H1 (cell line): Measurements from ENCODE around the gene SURF1. TPM values are rescaled to one million over a fixed set of nuclear protein-coding genes. Genes with fewer than 3 reads are reported as not detected.

ENCODE experiments used
- CTCF ChIA-PET: fragments of 300-600 bp; sonication (Branson Sonifier 250); formaldehyde crosslinking; loops from one replicate; lab custom pipeline; 2021; ENCODE audit not compliant: partially characterized antibody; lab: Charles Lee
- POLR2A ChIA-PET: fragments of 300-600 bp; sonication (Branson Sonifier 250); formaldehyde crosslinking; loops from one replicate; lab custom pipeline; 2021; ENCODE audit warnings: inconsistent platforms; ENCODE audit not compliant: partially characterized antibody; lab: Charles Lee
- DNase-seq, 2 experiments: peaks; one replicate each; pipeline versions ENCODE4 v3.0.0 to v3.0.0-alpha.2; 2010 to 2022; ENCODE audit warnings: low spot score in 2 of 2, low read depth in 1 of 2, mixed read lengths in 1 of 2
- FAIRE-seq: peaks from 2 replicates; lab custom pipeline; 2011; peaks lifted over from hg19 to GRCh38; lab: Jason Lieb, UNC
- H2AFZ ChIP-seq: 2 replicates; pipeline ENCODE4 v1.8.1; 2012; ENCODE audit warnings: low read length, inconsistent platforms
- H2AK5ac ChIP-seq: 2 replicates; pipeline ENCODE4 v1.6.1; 2013; ENCODE audit warnings: low read depth, low read length
- H2BK120ac ChIP-seq: replicated peaks from 2 replicates; pipeline ENCODE3; 2013; ENCODE audit warnings: low read depth, low read length, inconsistent platforms
- H2BK12ac ChIP-seq: 2 replicates; pipeline ENCODE4 v1.6.1; 2013; ENCODE audit warnings: low read depth, low read length
- H2BK15ac ChIP-seq: 2 replicates; pipeline ENCODE4 v1.6.1; 2013; ENCODE audit warnings: low read length
- H2BK20ac ChIP-seq: 2 replicates; pipeline ENCODE4 v1.6.1; 2013; ENCODE audit warnings: low read length
- H2BK5ac ChIP-seq: 2 replicates; pipeline ENCODE4 v1.6.1; 2013; ENCODE audit warnings: low read depth, low read length
- H3K14ac ChIP-seq: 2 replicates; pipeline ENCODE4 v1.6.1; 2013; ENCODE audit warnings: inconsistent platforms; ENCODE audit not compliant: insufficient read length
- H3K18ac ChIP-seq: 2 replicates; pipeline ENCODE4 v1.6.1; 2013; ENCODE audit warnings: low read length; ENCODE audit errors: extremely low read depth
- H3K23ac ChIP-seq: 2 replicates; pipeline ENCODE4 v1.6.1; 2013; ENCODE audit warnings: inconsistent platforms; ENCODE audit not compliant: insufficient read length
- H3K23me2 ChIP-seq: 2 replicates; pipeline ENCODE4 v1.6.1; 2013; ENCODE audit warnings: low read depth, low read length
- H3K27ac ChIP-seq: 2 replicates; pipeline ENCODE4 v1.6.1; 2011; ENCODE audit warnings: low read depth, low read length, inconsistent platforms
- H3K27me3 ChIP-seq, 4 experiments: replicated peaks in 1 of 4; 1 replicate in 1 of 4; 2 replicates in 3 of 4; pipeline versions ENCODE4 v1.6.1 to v1.8.1; 2011 to 2013; ENCODE audit warnings: low read length in 3 of 4, mild to moderate bottlenecking in 3 of 4, inconsistent platforms in 2 of 4, mixed read lengths in 2 of 4, moderate library complexity in 1 of 4; ENCODE audit not compliant: control insufficient read depth in 3 of 4, insufficient read depth in 3 of 4; ENCODE audit errors: extremely low read depth in 1 of 4
- H3K36me3 ChIP-seq, 4 experiments: 2 replicates each; pipeline versions ENCODE4 v1.6.1 to v1.8.1; 2011 to 2013; ENCODE audit warnings: mild to moderate bottlenecking in 4 of 4, low read length in 3 of 4, moderate library complexity in 2 of 4, control low read depth in 1 of 4, inconsistent platforms in 1 of 4; ENCODE audit not compliant: insufficient read depth in 4 of 4, control insufficient read depth in 2 of 4
- H3K4ac ChIP-seq: replicated peaks from 2 replicates; pipeline ENCODE3; 2013; ENCODE audit warnings: low read length, low read depth, mixed read lengths, inconsistent platforms; ENCODE audit not compliant: insufficient read length
- H3K4me1 ChIP-seq, 4 experiments: replicated peaks in 1 of 4; 1 replicate in 1 of 4; 2 replicates in 3 of 4; pipeline versions ENCODE4 v1.6.1 to v1.8.1; 2011 to 2013; ENCODE audit warnings: low read length in 3 of 4, inconsistent platforms in 2 of 4, mixed read lengths in 1 of 4; ENCODE audit not compliant: insufficient read depth in 4 of 4, control insufficient read depth in 3 of 4
- H3K4me2 ChIP-seq, 2 experiments: 2 replicates each; pipeline versions ENCODE4 v1.6.1 to v1.8.1; 2011 to 2013; ENCODE audit warnings: low read depth in 2 of 2, low read length in 2 of 2, control low read depth in 1 of 2, inconsistent platforms in 1 of 2, mild to moderate bottlenecking in 1 of 2; ENCODE audit not compliant: insufficient read depth in 1 of 2
- H3K4me3 ChIP-seq, 4 experiments: fragments of 200-600, 300-600 bp in 1 of 4; sonication (generic), shearing (Covaris generic), sonication (Bioruptor Twin) in 1 of 4; 2 replicates each; pipeline versions ENCODE4 v1.5.1 to v1.8.1; 2011 to 2016; ENCODE audit warnings: low read length in 4 of 4, low read depth in 3 of 4, control low read depth in 2 of 4, inconsistent platforms in 2 of 4, mild to moderate bottlenecking in 2 of 4, mixed read lengths in 1 of 4, moderate library complexity in 1 of 4; ENCODE audit not compliant: insufficient read depth in 2 of 4; ENCODE audit errors: extremely low read depth in 1 of 4
- H3K56ac ChIP-seq: replicated peaks from 2 replicates; pipeline ENCODE3; 2013; ENCODE audit warnings: low read depth, mild to moderate bottlenecking, mixed read lengths, low read length, inconsistent platforms; ENCODE audit not compliant: insufficient read length
- H3K79me1 ChIP-seq: 2 replicates; pipeline ENCODE4 v1.6.1; 2013; ENCODE audit warnings: low read depth, low read length, control low read depth
- H3K79me2 ChIP-seq, 2 experiments: 2 replicates each; pipeline versions ENCODE4 v1.6.1 to v1.8.1; 2012 to 2013; ENCODE audit warnings: low read length in 2 of 2, mild to moderate bottlenecking in 2 of 2, inconsistent platforms in 1 of 2; ENCODE audit not compliant: insufficient read depth in 2 of 2, control insufficient read depth in 1 of 2
- H3K9ac ChIP-seq, 4 experiments: replicated peaks in 1 of 4; 1 replicate in 1 of 4; 2 replicates in 3 of 4; pipeline versions ENCODE4 v1.6.1 to v1.8.1; 2011 to 2013; ENCODE audit warnings: low read depth in 3 of 4, low read length in 3 of 4, control low read depth in 2 of 4, mild to moderate bottlenecking in 2 of 4, moderate library complexity in 2 of 4, inconsistent platforms in 1 of 4; ENCODE audit errors: extremely low read depth in 1 of 4
- H3K9me3 ChIP-seq, 2 experiments: 2 replicates each; pipeline versions ENCODE4 v1.6.1 to v1.8.1; 2012 to 2013; ENCODE audit warnings: mild to moderate bottlenecking in 2 of 2, moderate library complexity in 2 of 2, control low read depth in 1 of 2, inconsistent platforms in 1 of 2, low read depth in 1 of 2, low read length in 1 of 2, mixed read lengths in 1 of 2; ENCODE audit not compliant: insufficient read depth in 2 of 2
- H4K20me1 ChIP-seq, 2 experiments: replicated peaks in 1 of 2; 2 replicates each; pipeline versions ENCODE3 to v1.8.1; 2011 to 2013; ENCODE audit warnings: inconsistent platforms in 2 of 2, low read length in 2 of 2, mild to moderate bottlenecking in 1 of 2; ENCODE audit not compliant: insufficient read depth in 2 of 2, control insufficient read depth in 1 of 2
- H4K5ac ChIP-seq: 2 replicates; pipeline ENCODE4 v1.6.1; 2013; ENCODE audit warnings: low read length, low read depth, mixed read lengths, inconsistent platforms; ENCODE audit not compliant: insufficient read length
- H4K8ac ChIP-seq: 2 replicates; pipeline ENCODE4 v1.8.0; 2013; ENCODE audit warnings: mild to moderate bottlenecking, moderate library complexity, low read length, inconsistent platforms; ENCODE audit not compliant: insufficient read depth; ENCODE audit errors: extremely low read depth
- H4K91ac ChIP-seq: replicated peaks from 2 replicates; pipeline ENCODE3; 2013; ENCODE audit warnings: low read length, mixed read lengths, inconsistent platforms; ENCODE audit not compliant: insufficient read length
- RBBP5 ChIP-seq: IDR thresholded peaks from 2 replicates; pipeline ENCODE4 v1.7.1; 2012; ENCODE audit warnings: low read depth, mild to moderate bottlenecking, inconsistent platforms, low read length, moderate library complexity, borderline replicate concordance
- RNF2 ChIP-seq: fragments of 200-900, 300-1000 bp; sonication (generic); IDR thresholded peaks from 2 replicates; pipeline ENCODE4 v1.7.1; 2016; ENCODE audit warnings: borderline replicate concordance, low read depth, mild to moderate bottlenecking, antibody characterized with exemption, low read length; ENCODE audit not compliant: poor library complexity, severe bottlenecking; ENCODE audit errors: missing control alignments
- WGBS, 2 experiments: shearing (Covaris generic) in 1 of 2; methylation state at CpG; one replicate each; pipeline versions ENCODE4 v1.1.6 to v1.1.7; 2013 to 2015; ENCODE audit warnings: low lambda C conversion rate in 2 of 2, mixed read lengths in 2 of 2, inconsistent platforms in 1 of 2, low coverage in 1 of 2, missing lambda C conversion rate in 1 of 2; ENCODE audit not compliant: insufficient replicate concordance in 2 of 2, insufficient coverage in 1 of 2, insufficient read length in 1 of 2; ENCODE audit errors: extremely low coverage in 1 of 2, missing lambda C conversion rate in 1 of 2; 5-methylcytosine and 5-hydroxymethylcytosine counted together
- polyA plus RNA-seq, 7 experiments: library from polyadenylated mRNA; depleted of rRNA in 3 of 7; stranded (reverse) in 5 of 7; unstranded in 2 of 7; fragments of >200 nt in 5 of 7; fragments of 200-250 nt in 2 of 7; gene quantifications; 1 replicate in 5 of 7; 2 replicates in 1 of 7; 4 replicates in 1 of 7; pipeline versions ENCODE4 v1.2.1 to v1.2.3, GENCODE V29; 2011 to 2013; ENCODE audit warnings: missing spikeins in 2 of 7, mixed read lengths in 2 of 7
- total RNA-seq: library from RNA; stranded (reverse); fragmentation: NEBNext Ultra II Directional; extraction: Animal tissue kit (Norgen Biotek cat#: 25700); gene quantifications from 2 replicates; pipeline ENCODE4 v1.2.1, GENCODE V29; 2021

Gene SURF1
- total and polyA plus RNA-seq, 2 of the 8 experiments (the other 6 are each of a cell fraction or from before 2014, with no cell fraction given) = 43.1 to 44.7 TPM

GRCh38 chr9:133333011-133333410 lies 23.3 kb downstream of the SURF1 start:
- 99% methylated on average over 11 of the region's 11 CpGs; no CpG with 5 or more reads in 1 of the 2 experiments for WGBS, 2 experiments

More at GRCh38 chr9:133333011-133333410, 23.3 kb downstream of the SURF1 start:
- TF ChIP-seq RBBP5 (no peak), RNF2 (no peak)
- Histone ChIP-seq H4K5ac (no peak overlapping the region), H2BK15ac (no peak overlapping the region), H2BK120ac (no peak overlapping the region), H2BK5ac (no peak overlapping the region), H3K56ac (no peak overlapping the region), H3K23me2 (peaks cover 7% of the 10 kb centered on the region; the same call in 1 of the 2 replicates), H3K14ac (no peak overlapping the region), H3K27ac (no peak overlapping the region), H3K4ac (no peak overlapping the region), H3K27me3 (no peaks in the 10 kb centered on the region), H2AFZ (no peak overlapping the region), H3K9me3 (no peaks in the 10 kb centered on the region), H2BK20ac (no peak overlapping the region), H2AK5ac (no peak overlapping the region), H3K4me2 (no peak overlapping the region), H3K36me3 (peaks cover 20 to 43% (median 35%) of the 10 kb centered on the region in 4 experiments), H3K9ac (no peak overlapping the region), H3K23ac (no peak overlapping the region), H3K79me2 (peaks cover 0 to 15% of the 10 kb centered on the region in 2 experiments; a peak in 2 of 4 replicates), H3K4me3 (no peak overlapping the region), H4K91ac (no peak overlapping the region), H2BK12ac (no peak overlapping the region), H4K20me1 (peaks cover 4 to 16% of the 10 kb centered on the region in 2 experiments), H3K79me1 (peaks cover 10% of the 10 kb centered on the region), H4K8ac (no peak overlapping the region; the same call in 1 of the 2 replicates), H3K4me1 (peaks cover 0 to 9% (median 2%) of the 10 kb centered on the region in 4 experiments; a peak in 1 of 7 replicates), H3K18ac (no peak overlapping the region)
- DNase-seq = no peak
- no peak for FAIRE-seq
- CTCF ChIA-PET = interaction anchor here (0.7 to 7.0 kb wide), 7 partner anchors 10 to 145 kb away, joined by 3 to 123 read pairs (median 4); no protein-coding TSS in a partner anchor
- POLR2A ChIA-PET = interaction anchor here (0.9 to 7.3 kb wide), 5 partner anchors 11 to 151 kb away, joined by 3 to 120 read pairs (median 5); partner anchors contain the start of genes MED22 and RPL7A
